HEK293 (cell line): Measurements from ENCODE around the gene VAMP5.

Experiments
- HOXA7 ChIP-seq: sonication (generic); formaldehyde crosslinking; IDR thresholded peaks from 2 replicates; pipeline ENCODE4 v1.8.1; 2022; ENCODE audit warnings: missing genetic modification reagents, borderline replicate concordance
- OSR2 ChIP-seq: fragments of 450-650 bp; formaldehyde crosslinking; IDR thresholded peaks from 2 replicates; pipeline ENCODE4 v1.5.1; 2016; ENCODE audit warnings: missing biosample characterization, missing genetic modification characterization
- YY1 ChIP-seq: fragments of 450-650 bp; formaldehyde crosslinking; IDR thresholded peaks from 2 replicates; pipeline ENCODE4 v1.5.1; 2018; ENCODE audit warnings: missing biosample characterization, missing genetic modification characterization
- ZNF146 ChIP-seq: fragments of 450-650 bp; formaldehyde crosslinking; IDR thresholded peaks from 2 replicates; pipeline ENCODE4 v1.5.1; 2016; ENCODE audit warnings: missing biosample characterization, missing genetic modification characterization
- ZNF221 ChIP-seq: fragments of 450-650 bp; formaldehyde crosslinking; IDR thresholded peaks from 2 replicates; pipeline ENCODE4 v1.5.1; 2017; ENCODE audit warnings: missing biosample characterization, missing genetic modification characterization, borderline replicate concordance
- ZNF274 ChIP-seq, 2 experiments: fragments of 200-500 bp in 1 of 2; fragments of 450-650 bp in 1 of 2; sonication (Bioruptor generic) in 1 of 2; formaldehyde crosslinking in 1 of 2; IDR thresholded peaks; 2 replicates each; pipeline versions ENCODE4 v1.5.1 to v1.6.1; 2014 to 2016; ENCODE audit warnings: borderline replicate concordance in 1 of 2, inconsistent platforms in 1 of 2, low read length in 1 of 2, missing biosample characterization in 1 of 2, missing genetic modification characterization in 1 of 2
- ZNF354C ChIP-seq: fragments of 450-650 bp; formaldehyde crosslinking; IDR thresholded peaks from 2 replicates; pipeline ENCODE4 v1.5.1; 2016; ENCODE audit warnings: missing biosample characterization, missing genetic modification characterization, low read depth, borderline replicate concordance
- ZNF544 ChIP-seq: fragments of 450-650 bp; formaldehyde crosslinking; IDR thresholded peaks from 2 replicates; pipeline ENCODE4 v1.5.0; 2017; ENCODE audit warnings: missing biosample characterization, missing genetic modification characterization
- ZNF777 ChIP-seq: fragments of 450-650 bp; formaldehyde crosslinking; IDR thresholded peaks from 2 replicates; pipeline ENCODE4 v1.5.1; 2017; ENCODE audit warnings: missing biosample characterization, missing genetic modification characterization, borderline replicate concordance
- TF ChIP-seq, protein P1 (sequence below): fragments of 450-650 bp; formaldehyde crosslinking; IDR thresholded peaks from 2 replicates; pipeline ENCODE4 v1.5.1; 2016; ENCODE audit warnings: missing biosample characterization, missing genetic modification characterization
- TF ChIP-seq, protein P2 (sequence below): fragments of 450-650 bp; formaldehyde crosslinking; IDR thresholded peaks from 2 replicates; pipeline ENCODE4 v1.5.1; 2016; ENCODE audit warnings: missing biosample characterization, missing genetic modification characterization
- TF ChIP-seq, protein P3 (sequence below): fragments of 450-650 bp; IDR thresholded peaks from 2 replicates; pipeline ENCODE4 v1.5.1; 2018; ENCODE audit warnings: missing biosample characterization, missing genetic modification characterization
- TF ChIP-seq, protein P4 (sequence below): fragments of 450-650 bp; formaldehyde crosslinking; IDR thresholded peaks from 2 replicates; pipeline ENCODE4 v1.5.1; 2016; ENCODE audit warnings: missing biosample characterization, missing genetic modification characterization

DNA sequence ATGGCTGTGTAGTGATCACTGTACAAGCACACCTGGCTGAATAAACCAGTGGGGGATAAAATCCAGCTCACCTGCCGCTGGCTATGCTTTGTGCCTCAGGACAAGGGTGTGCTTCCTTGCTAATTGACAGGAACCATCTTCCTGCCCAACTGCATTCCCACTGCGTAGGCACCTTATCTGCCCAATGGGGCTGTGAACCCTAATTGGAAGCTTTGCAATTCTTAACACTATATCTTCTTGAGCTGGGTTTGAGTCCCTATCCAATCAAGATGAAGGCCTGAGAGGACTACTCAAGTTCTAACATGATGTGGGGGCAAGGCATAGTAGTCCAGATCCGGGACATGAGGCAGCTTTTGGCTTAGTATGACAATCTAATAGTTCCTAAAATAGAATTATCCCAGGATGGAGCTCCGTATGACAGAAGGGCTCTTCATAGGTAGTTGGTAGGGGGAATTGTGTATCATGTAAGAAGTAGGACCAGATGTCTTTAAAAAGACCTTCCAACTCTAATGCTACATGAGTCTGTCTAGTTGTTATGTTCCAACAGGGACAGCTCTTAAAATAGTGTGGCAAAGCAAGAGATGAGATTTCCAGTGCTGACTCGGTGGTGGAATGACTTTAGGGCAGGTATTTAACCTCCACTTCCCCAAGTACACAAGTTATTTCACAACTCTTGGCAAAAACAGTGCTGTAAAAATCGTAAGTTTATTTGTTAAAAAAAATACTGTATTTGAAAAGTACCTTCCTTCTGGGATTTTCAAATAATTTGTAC is 20.5 kb downstream of the VAMP5 start:
- TF ChIP-seq ZNF274 (IDR thresholded peaks at IDR 0.05; ENCODE audit: low read length) (no peak), ZNF274 (tag by site-specific recombination; IDR thresholded peaks at IDR 0.05; ENCODE audit: borderline replicate concordance) (no peak), YY1 (tag by site-specific recombination) (no peak), OSR2 (tag by site-specific recombination) (no peak), HOXA7 (CRISPR knock-in tag) (no peak), ZNF777 (tag by site-specific recombination) (no peak), ZNF354C (no peak), ZNF221 (no peak), ZNF544 (tag by site-specific recombination) (no peak), ZNF146 (tag by site-specific recombination) (no peak)
- TF ChIP-seq, protein P1, sequence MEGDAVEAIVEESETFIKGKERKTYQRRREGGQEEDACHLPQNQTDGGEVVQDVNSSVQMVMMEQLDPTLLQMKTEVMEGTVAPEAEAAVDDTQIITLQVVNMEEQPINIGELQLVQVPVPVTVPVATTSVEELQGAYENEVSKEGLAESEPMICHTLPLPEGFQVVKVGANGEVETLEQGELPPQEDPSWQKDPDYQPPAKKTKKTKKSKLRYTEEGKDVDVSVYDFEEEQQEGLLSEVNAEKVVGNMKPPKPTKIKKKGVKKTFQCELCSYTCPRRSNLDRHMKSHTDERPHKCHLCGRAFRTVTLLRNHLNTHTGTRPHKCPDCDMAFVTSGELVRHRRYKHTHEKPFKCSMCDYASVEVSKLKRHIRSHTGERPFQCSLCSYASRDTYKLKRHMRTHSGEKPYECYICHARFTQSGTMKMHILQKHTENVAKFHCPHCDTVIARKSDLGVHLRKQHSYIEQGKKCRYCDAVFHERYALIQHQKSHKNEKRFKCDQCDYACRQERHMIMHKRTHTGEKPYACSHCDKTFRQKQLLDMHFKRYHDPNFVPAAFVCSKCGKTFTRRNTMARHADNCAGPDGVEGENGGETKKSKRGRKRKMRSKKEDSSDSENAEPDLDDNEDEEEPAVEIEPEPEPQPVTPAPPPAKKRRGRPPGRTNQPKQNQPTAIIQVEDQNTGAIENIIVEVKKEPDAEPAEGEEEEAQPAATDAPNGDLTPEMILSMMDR (tag by site-specific recombination) = no peak
- TF ChIP-seq, protein P2, sequence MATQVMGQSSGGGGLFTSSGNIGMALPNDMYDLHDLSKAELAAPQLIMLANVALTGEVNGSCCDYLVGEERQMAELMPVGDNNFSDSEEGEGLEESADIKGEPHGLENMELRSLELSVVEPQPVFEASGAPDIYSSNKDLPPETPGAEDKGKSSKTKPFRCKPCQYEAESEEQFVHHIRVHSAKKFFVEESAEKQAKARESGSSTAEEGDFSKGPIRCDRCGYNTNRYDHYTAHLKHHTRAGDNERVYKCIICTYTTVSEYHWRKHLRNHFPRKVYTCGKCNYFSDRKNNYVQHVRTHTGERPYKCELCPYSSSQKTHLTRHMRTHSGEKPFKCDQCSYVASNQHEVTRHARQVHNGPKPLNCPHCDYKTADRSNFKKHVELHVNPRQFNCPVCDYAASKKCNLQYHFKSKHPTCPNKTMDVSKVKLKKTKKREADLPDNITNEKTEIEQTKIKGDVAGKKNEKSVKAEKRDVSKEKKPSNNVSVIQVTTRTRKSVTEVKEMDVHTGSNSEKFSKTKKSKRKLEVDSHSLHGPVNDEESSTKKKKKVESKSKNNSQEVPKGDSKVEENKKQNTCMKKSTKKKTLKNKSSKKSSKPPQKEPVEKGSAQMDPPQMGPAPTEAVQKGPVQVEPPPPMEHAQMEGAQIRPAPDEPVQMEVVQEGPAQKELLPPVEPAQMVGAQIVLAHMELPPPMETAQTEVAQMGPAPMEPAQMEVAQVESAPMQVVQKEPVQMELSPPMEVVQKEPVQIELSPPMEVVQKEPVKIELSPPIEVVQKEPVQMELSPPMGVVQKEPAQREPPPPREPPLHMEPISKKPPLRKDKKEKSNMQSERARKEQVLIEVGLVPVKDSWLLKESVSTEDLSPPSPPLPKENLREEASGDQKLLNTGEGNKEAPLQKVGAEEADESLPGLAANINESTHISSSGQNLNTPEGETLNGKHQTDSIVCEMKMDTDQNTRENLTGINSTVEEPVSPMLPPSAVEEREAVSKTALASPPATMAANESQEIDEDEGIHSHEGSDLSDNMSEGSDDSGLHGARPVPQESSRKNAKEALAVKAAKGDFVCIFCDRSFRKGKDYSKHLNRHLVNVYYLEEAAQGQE (tag by site-specific recombination) = no peak
- TF ChIP-seq, protein P3, sequence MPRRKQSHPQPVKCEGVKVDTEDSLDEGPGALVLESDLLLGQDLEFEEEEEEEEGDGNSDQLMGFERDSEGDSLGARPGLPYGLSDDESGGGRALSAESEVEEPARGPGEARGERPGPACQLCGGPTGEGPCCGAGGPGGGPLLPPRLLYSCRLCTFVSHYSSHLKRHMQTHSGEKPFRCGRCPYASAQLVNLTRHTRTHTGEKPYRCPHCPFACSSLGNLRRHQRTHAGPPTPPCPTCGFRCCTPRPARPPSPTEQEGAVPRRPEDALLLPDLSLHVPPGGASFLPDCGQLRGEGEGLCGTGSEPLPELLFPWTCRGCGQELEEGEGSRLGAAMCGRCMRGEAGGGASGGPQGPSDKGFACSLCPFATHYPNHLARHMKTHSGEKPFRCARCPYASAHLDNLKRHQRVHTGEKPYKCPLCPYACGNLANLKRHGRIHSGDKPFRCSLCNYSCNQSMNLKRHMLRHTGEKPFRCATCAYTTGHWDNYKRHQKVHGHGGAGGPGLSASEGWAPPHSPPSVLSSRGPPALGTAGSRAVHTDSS (tag by site-specific recombination) = no peak
- TF ChIP-seq, protein P4, sequence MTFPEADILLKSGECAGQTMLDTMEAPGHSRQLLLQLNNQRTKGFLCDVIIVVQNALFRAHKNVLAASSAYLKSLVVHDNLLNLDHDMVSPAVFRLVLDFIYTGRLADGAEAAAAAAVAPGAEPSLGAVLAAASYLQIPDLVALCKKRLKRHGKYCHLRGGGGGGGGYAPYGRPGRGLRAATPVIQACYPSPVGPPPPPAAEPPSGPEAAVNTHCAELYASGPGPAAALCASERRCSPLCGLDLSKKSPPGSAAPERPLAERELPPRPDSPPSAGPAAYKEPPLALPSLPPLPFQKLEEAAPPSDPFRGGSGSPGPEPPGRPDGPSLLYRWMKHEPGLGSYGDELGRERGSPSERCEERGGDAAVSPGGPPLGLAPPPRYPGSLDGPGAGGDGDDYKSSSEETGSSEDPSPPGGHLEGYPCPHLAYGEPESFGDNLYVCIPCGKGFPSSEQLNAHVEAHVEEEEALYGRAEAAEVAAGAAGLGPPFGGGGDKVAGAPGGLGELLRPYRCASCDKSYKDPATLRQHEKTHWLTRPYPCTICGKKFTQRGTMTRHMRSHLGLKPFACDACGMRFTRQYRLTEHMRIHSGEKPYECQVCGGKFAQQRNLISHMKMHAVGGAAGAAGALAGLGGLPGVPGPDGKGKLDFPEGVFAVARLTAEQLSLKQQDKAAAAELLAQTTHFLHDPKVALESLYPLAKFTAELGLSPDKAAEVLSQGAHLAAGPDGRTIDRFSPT (tag by site-specific recombination) = no peak
